Endothelial cell of hepatic sinusoid (primary cell): ENCODE measurements around the gene SLC1A6.
"Not testable (repeated sequence)": the region's sequence is repeated elsewhere in the genome, so short reads cannot be mapped to it uniquely, and the experiment has no call there.

Experiments used
- in situ Hi-C: cut with HindIII; loops from 2 replicates; pipeline ENCODE4 v1.10.0; 2017; ENCODE audit warnings: low sequenced_read_pairs

Gene SLC1A6

GRCh38 chr19:14959263-14959662 is 20.4 kb downstream of the SLC1A6 start:
- in situ Hi-C loops = no loop called here

GRCh38 chr19:14957464-14957863 is 22.2 kb downstream of the SLC1A6 start:
- in situ Hi-C loops = no loop called here

- in situ Hi-C loops = no loop called here
These were observed 25.5 kb downstream of the SLC1A6 start for GRCh38 chr19:14954071-14954655.

GRCh38 chr19:14952767-14953166 is 26.9 kb downstream of the SLC1A6 start:
- in situ Hi-C loops = no loop called here

- in situ Hi-C loops = no loop called here
These were observed 29.2 kb downstream of the SLC1A6 start for GRCh38 chr19:14950421-14950820.

GRCh38 chr19:14949876-14950275 is 29.8 kb downstream of the SLC1A6 start:
- in situ Hi-C loops = no loop called here

- in situ Hi-C loops = not testable (repeated sequence)
These were observed 30.3 kb downstream of the SLC1A6 start for GRCh38 chr19:14949413-14949812.

- in situ Hi-C loops = no loop called here
These were observed 35.2 kb downstream of the SLC1A6 start for GRCh38 chr19:14944456-14944855.

- in situ Hi-C loops = no loop called here
These were observed 36.1 kb downstream of the SLC1A6 start for GRCh38 chr19:14943601-14944000.

- in situ Hi-C loops = no loop called here
These were observed 38.5 kb downstream of the SLC1A6 start, which contains the start of gene OR7C2 for GRCh38 chr19:14941189-14941588. OR7C2 (plus strand) TSS chr19:14941489; CDS start chr19:14941489, 0 bp downstream.

GRCh38 chr19:14940266-14940665 is 39.4 kb downstream of the SLC1A6 start:
- in situ Hi-C loops = no loop called here

- in situ Hi-C loops = no loop called here
These were observed 46.2 kb downstream of the SLC1A6 start for GRCh38 chr19:14933506-14933905.

GRCh38 chr19:14916848-14917247 is 62.8 kb downstream of the SLC1A6 start:
- in situ Hi-C loops = no loop called here

GRCh38 chr19:14915116-14915515 is 64.5 kb downstream of the SLC1A6 start:
- in situ Hi-C loops = no loop called here

- in situ Hi-C loops = no loop called here
These were observed 73.0 kb downstream of the SLC1A6 start for GRCh38 chr19:14906711-14907110.

GRCh38 chr19:14901675-14902260 is 77.9 kb downstream of the SLC1A6 start:
- in situ Hi-C loops = no loop called here
